Neutrophil (primary cell): ENCODE measurements around the gene TMEM87B.

Source experiments
- H3K27ac ChIP-seq: fragments of 200-600 bp; sonication (generic); 2 replicates; pipeline ENCODE4 v1.5.1; 2016; ENCODE audit warnings: mild to moderate bottlenecking, moderate library complexity
- H3K27me3 ChIP-seq: fragments of 200-600 bp; sonication (generic); 2 replicates; pipeline ENCODE4 v1.6.0; 2016; ENCODE audit warnings: mild to moderate bottlenecking
- H3K36me3 ChIP-seq: fragments of 200-600 bp; sonication (generic); 2 replicates; pipeline ENCODE4 v1.5.1; 2017
- H3K4me1 ChIP-seq, 2 experiments: fragments of 200-600 bp in 1 of 2; sonication (generic) in 1 of 2; 1 replicate in 1 of 2; 2 replicates in 1 of 2; pipeline versions ENCODE4 v1.5.1 to v1.6.1; 2013 to 2016; ENCODE audit warnings: low read depth in 1 of 2, low read length in 1 of 2, mild to moderate bottlenecking in 1 of 2, moderate library complexity in 1 of 2; ENCODE audit not compliant: control insufficient read depth in 1 of 2, insufficient read depth in 1 of 2
- H3K4me3 ChIP-seq, 2 experiments: fragments of 200-600 bp in 1 of 2; sonication (generic) in 1 of 2; 1 replicate in 1 of 2; 2 replicates in 1 of 2; pipeline ENCODE4 v1.5.1; 2013 to 2016; ENCODE audit warnings: low read depth in 1 of 2, low read length in 1 of 2, mild to moderate bottlenecking in 1 of 2, moderate library complexity in 1 of 2
- H3K9me3 ChIP-seq: fragments of 200-600 bp; sonication (generic); 2 replicates; pipeline ENCODE4 v1.5.1; 2016
- TF ChIP-seq, protein P1 (sequence below): fragments of 200-600 bp; sonication (generic); IDR thresholded peaks from 2 replicates; pipeline ENCODE4 v1.5.1; 2016; ENCODE audit warnings: antibody characterized with exemption

TMEM87B gene

DNA sequence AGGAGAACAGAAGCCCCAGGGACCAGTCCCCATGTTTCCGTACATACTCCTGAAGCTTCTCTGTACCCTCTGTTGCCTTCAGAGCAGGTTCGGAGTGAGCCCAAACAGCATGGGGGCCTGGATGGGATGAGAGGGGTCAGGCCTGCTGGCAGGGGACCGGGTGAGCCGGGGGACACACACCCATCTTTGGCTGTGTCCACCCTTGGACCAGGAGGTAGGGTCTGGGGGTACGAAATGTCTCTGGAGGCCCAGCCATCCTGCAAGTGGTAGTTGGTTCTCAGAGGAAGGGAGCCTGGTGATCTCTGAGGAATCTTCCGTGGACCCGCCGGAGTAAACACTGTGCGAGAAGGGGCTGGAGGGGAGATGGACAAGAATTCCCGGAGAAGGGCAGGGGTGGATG lies 98.4 kb downstream of the TMEM87B start:
- peaks cover 4 to 8% of the 10 kb centered on the region in 2 experiments for H3K4me1 ChIP-seq
- TF ChIP-seq, protein P1, sequence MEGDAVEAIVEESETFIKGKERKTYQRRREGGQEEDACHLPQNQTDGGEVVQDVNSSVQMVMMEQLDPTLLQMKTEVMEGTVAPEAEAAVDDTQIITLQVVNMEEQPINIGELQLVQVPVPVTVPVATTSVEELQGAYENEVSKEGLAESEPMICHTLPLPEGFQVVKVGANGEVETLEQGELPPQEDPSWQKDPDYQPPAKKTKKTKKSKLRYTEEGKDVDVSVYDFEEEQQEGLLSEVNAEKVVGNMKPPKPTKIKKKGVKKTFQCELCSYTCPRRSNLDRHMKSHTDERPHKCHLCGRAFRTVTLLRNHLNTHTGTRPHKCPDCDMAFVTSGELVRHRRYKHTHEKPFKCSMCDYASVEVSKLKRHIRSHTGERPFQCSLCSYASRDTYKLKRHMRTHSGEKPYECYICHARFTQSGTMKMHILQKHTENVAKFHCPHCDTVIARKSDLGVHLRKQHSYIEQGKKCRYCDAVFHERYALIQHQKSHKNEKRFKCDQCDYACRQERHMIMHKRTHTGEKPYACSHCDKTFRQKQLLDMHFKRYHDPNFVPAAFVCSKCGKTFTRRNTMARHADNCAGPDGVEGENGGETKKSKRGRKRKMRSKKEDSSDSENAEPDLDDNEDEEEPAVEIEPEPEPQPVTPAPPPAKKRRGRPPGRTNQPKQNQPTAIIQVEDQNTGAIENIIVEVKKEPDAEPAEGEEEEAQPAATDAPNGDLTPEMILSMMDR, result no peak
- H3K4me3 ChIP-seq, result no peak overlapping the region
- H3K27me3 ChIP-seq, result no peaks in the 10 kb centered on the region
- no peak overlapping the region for H3K27ac ChIP-seq
- no peaks in the 10 kb centered on the region for H3K36me3 ChIP-seq
- no peaks in the 10 kb centered on the region for H3K9me3 ChIP-seq

DNA sequence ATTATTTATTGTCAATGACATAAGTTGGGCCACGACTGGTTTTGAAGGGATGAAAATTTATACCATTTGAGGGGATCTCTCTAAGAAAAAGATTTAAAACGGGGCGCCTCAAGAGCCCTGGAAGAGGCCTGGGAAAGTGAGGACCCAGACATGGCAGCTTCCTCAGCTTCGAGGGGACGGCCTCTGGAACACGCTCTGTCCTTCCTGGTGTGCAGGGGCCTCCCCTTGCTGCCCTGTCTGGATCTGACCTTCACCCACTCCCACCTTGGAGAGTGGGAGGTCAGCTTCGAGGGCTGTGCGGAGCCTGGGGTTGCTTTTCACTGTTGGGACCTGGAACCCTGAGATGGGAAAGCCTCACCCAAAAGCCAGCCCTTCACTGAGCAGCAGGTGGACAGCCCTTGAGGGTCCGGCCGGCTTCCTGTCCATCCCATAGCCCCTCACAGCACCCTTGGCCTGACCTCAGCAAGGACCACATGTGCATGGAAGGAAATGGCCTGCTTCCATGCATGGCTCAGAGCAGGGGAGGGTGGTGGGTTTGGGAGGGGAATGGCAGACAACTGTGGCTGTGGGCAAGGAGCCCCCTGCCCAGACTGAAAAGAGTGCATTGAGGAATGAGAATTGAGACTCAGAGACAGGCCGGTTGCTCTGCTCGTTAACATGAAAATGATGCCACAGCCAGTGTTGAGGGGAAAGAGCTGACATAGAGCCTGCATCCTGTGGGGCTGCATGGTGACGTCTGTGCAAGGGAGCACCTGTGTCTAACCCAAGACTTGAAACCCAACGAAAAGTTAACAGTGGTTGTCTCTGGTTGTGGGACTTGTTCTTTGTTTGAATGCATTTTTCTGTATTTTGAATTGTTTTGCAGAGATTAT lies 99.4 kb downstream of the TMEM87B start:
- Histone ChIP-seq H3K27me3 (no peaks in the 10 kb centered on the region), H3K4me1 (peaks cover 4 to 8% of the 10 kb centered on the region in 2 experiments), H3K9me3 (no peaks in the 10 kb centered on the region), H3K36me3 (no peaks in the 10 kb centered on the region), H3K4me3 (no peak overlapping the region), H3K27ac (no peak overlapping the region)
- TF ChIP-seq, protein P1, result no peak

DNA sequence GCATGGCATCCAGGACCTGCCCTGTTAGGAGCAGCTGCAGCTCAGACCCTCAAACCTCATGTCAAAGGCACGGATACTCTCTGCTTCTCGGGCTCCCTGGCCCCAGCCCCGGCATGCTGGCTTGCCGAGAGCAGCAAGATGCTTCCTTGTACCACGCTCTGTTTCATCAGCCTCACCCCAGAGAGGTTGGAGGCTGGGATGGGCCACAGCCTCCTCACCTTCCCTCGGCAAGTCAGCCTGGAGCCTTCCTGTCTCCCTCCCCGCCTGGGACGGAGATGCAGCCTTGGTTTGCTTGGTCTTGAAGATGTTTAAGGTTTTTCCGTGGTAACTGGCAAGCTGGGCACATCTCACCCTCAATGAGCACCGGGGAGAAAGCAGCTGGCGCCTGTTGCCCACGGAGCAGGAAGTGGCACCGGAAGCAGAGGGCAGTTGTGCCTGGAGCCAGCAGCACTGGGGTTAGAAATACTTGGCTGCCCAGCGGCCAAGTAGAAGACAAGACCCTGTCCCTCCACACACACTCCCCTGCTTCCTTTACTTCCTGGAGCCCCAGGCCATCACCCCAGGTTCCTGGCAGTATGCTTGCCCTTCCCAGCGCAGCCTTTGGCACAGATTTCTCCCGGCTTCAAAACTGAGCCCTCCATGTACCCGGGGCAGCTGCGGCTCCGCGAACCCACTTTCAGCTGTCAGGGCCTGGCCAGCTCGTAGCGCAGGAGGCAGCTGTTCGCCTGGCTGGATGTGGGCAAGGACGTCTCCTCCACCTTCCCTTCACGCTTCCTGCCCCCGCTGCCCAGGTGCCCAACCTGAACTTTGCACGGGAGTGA lies 100.5 kb downstream of the TMEM87B start:
- H3K27me3 ChIP-seq, result no peaks in the 10 kb centered on the region
- TF ChIP-seq, protein P1, result no peak
- no peak overlapping the region for H3K4me3 ChIP-seq
- peaks cover 4 to 8% of the 10 kb centered on the region in 2 experiments for H3K4me1 ChIP-seq
- H3K27ac ChIP-seq, result no peak overlapping the region
- no peaks in the 10 kb centered on the region for H3K36me3 ChIP-seq
- no peaks in the 10 kb centered on the region for H3K9me3 ChIP-seq

DNA sequence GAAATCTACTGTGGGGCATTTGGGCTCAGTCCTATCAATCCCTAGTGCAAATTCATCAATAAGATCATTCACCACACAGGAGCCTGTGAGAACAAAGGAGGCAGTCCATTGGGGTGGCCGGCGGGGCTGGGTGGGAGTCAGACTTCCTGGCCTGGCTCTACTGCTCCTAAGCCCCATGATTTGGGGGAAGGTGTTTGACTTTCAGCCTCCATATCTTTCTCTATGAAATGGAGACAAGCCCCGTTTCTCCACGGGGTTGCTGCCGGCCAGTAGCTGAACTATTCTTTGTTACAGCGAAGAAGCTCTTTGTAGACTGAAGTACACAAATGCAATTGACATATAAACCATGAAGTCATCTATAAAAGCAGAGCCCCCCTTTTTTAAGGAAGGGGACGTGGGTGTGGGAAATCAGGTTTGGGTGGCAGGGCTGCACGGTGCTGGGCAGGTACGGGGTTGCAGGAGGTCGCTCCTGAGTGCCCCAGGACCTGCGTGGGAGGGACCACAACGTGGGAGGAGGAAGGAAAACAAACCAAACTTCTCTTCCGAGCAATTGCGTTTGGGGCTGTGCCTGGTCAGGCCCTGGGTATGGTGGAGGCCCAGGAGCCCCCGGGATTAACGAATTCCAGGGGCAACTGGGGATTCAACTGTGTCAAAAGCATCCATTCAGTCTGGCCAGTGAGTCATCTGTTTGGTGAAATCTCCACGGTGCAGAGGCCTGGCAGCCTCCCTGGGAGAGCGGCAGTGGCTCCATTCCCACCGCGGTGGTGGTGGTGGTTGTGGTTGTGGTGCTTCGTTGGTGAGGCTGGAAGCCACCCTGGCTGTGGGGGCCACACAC lies 101.3 kb downstream of the TMEM87B start:
- H3K9me3 ChIP-seq, result no peaks in the 10 kb centered on the region
- no peak overlapping the region for H3K27ac ChIP-seq
- H3K4me3 ChIP-seq, result no peak overlapping the region
- no peaks in the 10 kb centered on the region for H3K27me3 ChIP-seq
- no peaks in the 10 kb centered on the region for H3K36me3 ChIP-seq
- TF ChIP-seq, protein P1, result no peak
- peaks cover 4 to 8% of the 10 kb centered on the region in 2 experiments for H3K4me1 ChIP-seq

DNA sequence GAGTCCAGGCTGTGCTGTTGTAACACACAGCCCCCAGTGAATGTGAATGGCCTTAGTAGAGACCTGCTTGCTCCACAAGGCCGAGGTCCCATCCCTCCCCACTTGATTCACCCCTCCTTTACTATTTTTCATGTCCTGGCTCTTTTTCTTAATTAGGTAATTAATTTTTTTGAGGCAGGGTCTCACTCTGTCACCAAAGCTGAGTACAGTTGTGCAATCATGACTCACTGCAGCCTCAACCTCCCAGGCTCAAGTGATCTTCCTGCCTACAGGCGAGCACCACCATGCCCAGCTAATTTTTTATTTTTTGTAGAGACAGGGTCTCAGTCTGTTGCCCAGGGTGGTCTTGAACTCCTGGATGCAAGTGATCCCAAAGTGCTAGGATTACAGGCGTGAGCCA lies 102.4 kb downstream of the TMEM87B start:
- H3K4me1 ChIP-seq, result peaks cover 4 to 8% of the 10 kb centered on the region in 2 experiments
- TF ChIP-seq, protein P1, result no peak
- no peaks in the 10 kb centered on the region for H3K36me3 ChIP-seq
- H3K4me3 ChIP-seq, result no peak overlapping the region
- no peaks in the 10 kb centered on the region for H3K9me3 ChIP-seq
- H3K27me3 ChIP-seq, result no peaks in the 10 kb centered on the region
- no peak overlapping the region for H3K27ac ChIP-seq
